ENCODE results near the gene ZNF550. TPM values are rescaled to one million over a fixed set of nuclear protein-coding genes. Genes with fewer than 3 reads are reported as not detected.

ZNF550 gene
- polyA plus RNA-seq, 1 donor (not counting 4 experiments of a cell fraction or from before 2014, with no cell fraction given): 7.3 TPM

GRCh38 chr19:57557659-57558058 is 2.0 kb downstream of the ZNF550 start:
- Histone ChIP-seq H3K27me3 (ENCODE audit: control insufficient read depth, extremely low read depth, insufficient read depth, low read length) (no peaks in the 10 kb centered on the region), H3K36me3 (ENCODE audit: control insufficient read depth in 2 of 2, extremely low read depth in 1 of 2, insufficient read depth in 2 of 2, low read length in 2 of 2) (peaks cover 14 to 25% of the 10 kb centered on the region in 2 experiments), H3K27ac (ENCODE audit: control insufficient read depth, insufficient read depth, low read length) (no peak overlapping the region), H3K9me3 (ENCODE audit: control insufficient read depth, low read depth, low read length) (no peaks in the 10 kb centered on the region), H3K9me1 (ENCODE audit: control insufficient read depth, extremely low read depth, insufficient read depth, low read length) (no peaks in the 10 kb centered on the region), H4K20me1 (ENCODE audit: control insufficient read depth, extremely low read depth, insufficient read depth, low read length) (no peaks in the 10 kb centered on the region), H3K4me1 (ENCODE audit: control insufficient read depth, extremely low read depth, insufficient read depth, low read length) (peaks cover 16% of the 10 kb centered on the region), H2AFZ (ENCODE audit: control insufficient read depth, low read length) (no peak overlapping the region), H3K4me2 (ENCODE audit: control insufficient read depth, extremely low read depth, insufficient read depth, low read depth, low read length) (peak overlapping the region; percentile 94), H3K79me2 (ENCODE audit: control insufficient read depth, insufficient read depth, low read length) (peaks cover 23% of the 10 kb centered on the region), H3K9ac (ENCODE audit: control insufficient read depth, extremely low read depth, insufficient read depth, low read length) (no peak overlapping the region), H3K4me3 (ENCODE audit: control insufficient read depth in 2 of 3, extremely low read depth in 1 of 3, insufficient read depth in 2 of 3, low read depth in 1 of 3, low read length in 3 of 3) (no peak overlapping the region)
- no peak for DNase-seq (ENCODE audit: low read depth, low spot score)
- dilution Hi-C loops (cut with MboI; ENCODE audit: extremely low pct_ligation_motif_present, low sequenced_read_pairs): no loop called here
- no peak for TF ChIP-seq EZH2 (IDR thresholded peaks at IDR 0.05; ENCODE audit: low read length)
- TF ChIP-seq, protein P1, sequence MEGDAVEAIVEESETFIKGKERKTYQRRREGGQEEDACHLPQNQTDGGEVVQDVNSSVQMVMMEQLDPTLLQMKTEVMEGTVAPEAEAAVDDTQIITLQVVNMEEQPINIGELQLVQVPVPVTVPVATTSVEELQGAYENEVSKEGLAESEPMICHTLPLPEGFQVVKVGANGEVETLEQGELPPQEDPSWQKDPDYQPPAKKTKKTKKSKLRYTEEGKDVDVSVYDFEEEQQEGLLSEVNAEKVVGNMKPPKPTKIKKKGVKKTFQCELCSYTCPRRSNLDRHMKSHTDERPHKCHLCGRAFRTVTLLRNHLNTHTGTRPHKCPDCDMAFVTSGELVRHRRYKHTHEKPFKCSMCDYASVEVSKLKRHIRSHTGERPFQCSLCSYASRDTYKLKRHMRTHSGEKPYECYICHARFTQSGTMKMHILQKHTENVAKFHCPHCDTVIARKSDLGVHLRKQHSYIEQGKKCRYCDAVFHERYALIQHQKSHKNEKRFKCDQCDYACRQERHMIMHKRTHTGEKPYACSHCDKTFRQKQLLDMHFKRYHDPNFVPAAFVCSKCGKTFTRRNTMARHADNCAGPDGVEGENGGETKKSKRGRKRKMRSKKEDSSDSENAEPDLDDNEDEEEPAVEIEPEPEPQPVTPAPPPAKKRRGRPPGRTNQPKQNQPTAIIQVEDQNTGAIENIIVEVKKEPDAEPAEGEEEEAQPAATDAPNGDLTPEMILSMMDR (optimal IDR thresholded peaks at IDR 0.05 in 1 of 3, IDR thresholded peaks at IDR 0.05 in 1 of 3, conservative IDR thresholded peaks at IDR 0.05 in 1 of 3; ENCODE audit: extremely low read depth in 1 of 3, insufficient read depth in 2 of 3, low read length in 3 of 3): no peak
- FAIRE-seq: no peak

- H3K36me3 ChIP-seq (ENCODE audit: control insufficient read depth in 2 of 2, extremely low read depth in 1 of 2, insufficient read depth in 2 of 2, low read length in 2 of 2): peaks cover 35 to 51% of the 10 kb centered on the region in 2 experiments
- peaks cover 12% of the 10 kb centered on the region for H3K9me3 ChIP-seq (ENCODE audit: control insufficient read depth, low read depth, low read length)
- FAIRE-seq (no peak), DNase-seq (ENCODE audit: low read depth, low spot score) (no peak)
- no peaks in the 10 kb centered on the region for H4K20me1 ChIP-seq (ENCODE audit: control insufficient read depth, extremely low read depth, insufficient read depth, low read length)
- H3K27ac ChIP-seq (ENCODE audit: control insufficient read depth, insufficient read depth, low read length): no peak overlapping the region
- H3K4me1 ChIP-seq (ENCODE audit: control insufficient read depth, extremely low read depth, insufficient read depth, low read length): no peaks in the 10 kb centered on the region
- dilution Hi-C loops (cut with MboI; ENCODE audit: extremely low pct_ligation_motif_present, low sequenced_read_pairs): no loop called here
- TF ChIP-seq, protein P1 (optimal IDR thresholded peaks at IDR 0.05 in 1 of 3, IDR thresholded peaks at IDR 0.05 in 1 of 3, conservative IDR thresholded peaks at IDR 0.05 in 1 of 3; ENCODE audit: extremely low read depth in 1 of 3, insufficient read depth in 2 of 3, low read length in 3 of 3): peak; percentile 8 to 18 (median 11)
- no peak for TF ChIP-seq EZH2 (IDR thresholded peaks at IDR 0.05; ENCODE audit: low read length)
- H3K27me3 ChIP-seq (ENCODE audit: control insufficient read depth, extremely low read depth, insufficient read depth, low read length): no peaks in the 10 kb centered on the region
- H3K4me3 ChIP-seq (ENCODE audit: control insufficient read depth in 2 of 3, extremely low read depth in 1 of 3, insufficient read depth in 2 of 3, low read depth in 1 of 3, low read length in 3 of 3): no peak overlapping the region
- no peak overlapping the region for H2AFZ ChIP-seq (ENCODE audit: control insufficient read depth, low read length)
- H3K9ac ChIP-seq (ENCODE audit: control insufficient read depth, extremely low read depth, insufficient read depth, low read length): no peak overlapping the region
- H3K79me2 ChIP-seq (ENCODE audit: control insufficient read depth, insufficient read depth, low read length): peaks cover 2% of the 10 kb centered on the region
- no peak overlapping the region for H3K4me2 ChIP-seq (ENCODE audit: control insufficient read depth, extremely low read depth, insufficient read depth, low read depth, low read length)
- H3K9me1 ChIP-seq (ENCODE audit: control insufficient read depth, extremely low read depth, insufficient read depth, low read length): no peaks in the 10 kb centered on the region
Measured at GRCh38 chr19:57552432-57552831, 7.2 kb downstream of the ZNF550 start.

Data from keratinocyte (primary cell).